A549 (cell line): ENCODE measurements around the gene GRM7. TPM values are rescaled to one million over a fixed set of nuclear protein-coding genes. Genes with fewer than 3 reads are reported as not detected.

Experiments used
- ATAC-seq, 2 experiments: fragments of 200-7000 bp in 1 of 2; fragments of >200 bp in 1 of 2; cut with Nextera tagmentation in 1 of 2; cut with Tn5 transposase in 1 of 2; 3 replicates each; pipeline versions ENCODE4 v1.8.0 to v1.9.1; 2018 to 2020; ENCODE audit warnings: mild to moderate bottlenecking in 1 of 2, moderate library complexity in 1 of 2
- CTCF ChIA-PET: fragments of 300-600 bp; sonication (Branson Sonifier 250); formaldehyde crosslinking; extraction: SDS; loops from one replicate; lab custom pipeline; 2021; ENCODE audit warnings: antibody characterized with exemption, inconsistent platforms; lab: Yijun Ruan, JAX
- POLR2A ChIA-PET: fragments of 350-600 bp; formaldehyde crosslinking; extraction: SDS; loops from one replicate; lab custom pipeline; 2021; ENCODE audit warnings: antibody characterized with exemption, inconsistent platforms; lab: Yijun Ruan, JAX
- DNase-seq, 2 experiments: peaks; one replicate each; pipeline versions ENCODE4 v3.0.0 to v3.0.0-alpha.2; 2011 to 2016; ENCODE audit warnings: low read depth in 1 of 2, low spot score in 1 of 2
- FAIRE-seq: peaks from 2 replicates; lab custom pipeline; 2011; peaks lifted over from hg19 to GRCh38; lab: Jason Lieb, UNC
- H3K27ac ChIP-seq, 2 experiments: fragments of >200 bp; sonication (Bioruptor Twin); formaldehyde crosslinking; 3 replicates each; pipeline ENCODE4 v1.5.1; 2016 to 2017
- H3K4me1 ChIP-seq: fragments of >200 bp; sonication (Bioruptor Twin); formaldehyde crosslinking; 3 replicates; pipeline ENCODE4 v1.6.1; 2016
- H3K4me2 ChIP-seq: fragments of >200 bp; sonication (Bioruptor Twin); formaldehyde crosslinking; 3 replicates; pipeline ENCODE4 v1.6.1; 2016
- H3K4me3 ChIP-seq: fragments of >200 bp; sonication (Bioruptor Twin); formaldehyde crosslinking; 3 replicates; pipeline ENCODE4 v1.5.1; 2016
- H3K9me3 ChIP-seq: fragments of >200 bp; sonication (Bioruptor Twin); formaldehyde crosslinking; 3 replicates; pipeline ENCODE4 v1.6.1; 2016
- ATOH8 ChIP-seq: fragments of 250-450 bp; sonication (Bioruptor Pico); IDR thresholded peaks from 2 replicates; pipeline ENCODE4 v1.5.0; 2020; ENCODE audit warnings: low read depth, mild to moderate bottlenecking, moderate library complexity
- BCL3 ChIP-seq: fragments of >200 bp; sonication (Bioruptor Twin); formaldehyde crosslinking; IDR thresholded peaks from 3 replicates; pipeline ENCODE4 v1.6.1; 2016
- BHLHE40 ChIP-seq: IDR thresholded peaks from 2 replicates; pipeline ENCODE4 v1.6.1; 2012; ENCODE audit warnings: low read depth, low read length, inconsistent platforms
- CBX2 ChIP-seq: fragments of 200-600 bp; sonication (generic); IDR thresholded peaks from 2 replicates; pipeline ENCODE4 v1.6.1; 2016; ENCODE audit warnings: low read depth, mild to moderate bottlenecking, borderline replicate concordance
- CBX8 ChIP-seq: fragments of 200-600 bp; sonication (generic); IDR thresholded peaks from 2 replicates; pipeline ENCODE4 v1.6.1; 2016
- CHD2 ChIP-seq: fragments of 150-350 bp; IDR thresholded peaks from 2 replicates; pipeline ENCODE4 v1.6.1; 2014; ENCODE audit warnings: low read length; ENCODE audit not compliant: partially characterized antibody
- CTCF ChIP-seq: fragments of >200 bp; sonication (Bioruptor Twin); formaldehyde crosslinking; IDR thresholded peaks from 3 replicates; pipeline ENCODE4 v1.5.1; 2016
- EHF ChIP-seq: fragments of 250-450 bp; sonication (Bioruptor Pico); IDR thresholded peaks from 2 replicates; pipeline ENCODE4 v1.5.0; 2020; ENCODE audit warnings: mild to moderate bottlenecking
- EHMT2 ChIP-seq: fragments of 200-600 bp; sonication (generic); IDR thresholded peaks from 2 replicates; pipeline ENCODE4 v1.6.1; 2016; ENCODE audit warnings: antibody characterized with exemption, low read depth, mild to moderate bottlenecking, moderate library complexity
- FOSB ChIP-seq: fragments of 250-450 bp; sonication (Bioruptor Pico); IDR thresholded peaks from 2 replicates; pipeline ENCODE4 v1.5.0; 2020; ENCODE audit warnings: mild to moderate bottlenecking, moderate library complexity
- FOSL2 ChIP-seq, 2 experiments: fragments of 450-650 bp in 1 of 2; fragments of >200 bp in 1 of 2; sonication (Bioruptor Twin) in 1 of 2; formaldehyde crosslinking; IDR thresholded peaks; 2 replicates each; pipeline versions ENCODE4 v1.5.0 to v1.6.1; 2016 to 2020; ENCODE audit warnings: mild to moderate bottlenecking in 1 of 2, moderate library complexity in 1 of 2
- GATA3 ChIP-seq: IDR thresholded peaks from 2 replicates; pipeline ENCODE4 v1.6.1; 2012; ENCODE audit warnings: borderline replicate concordance
- HMGXB4 ChIP-seq: fragments of 250-450 bp; sonication (Bioruptor Pico); IDR thresholded peaks from 2 replicates; pipeline ENCODE4 v1.5.0; 2021; ENCODE audit warnings: mild to moderate bottlenecking, moderate library complexity, borderline replicate concordance
- HOXB5 ChIP-seq: fragments of 250-450 bp; sonication (Bioruptor Pico); IDR thresholded peaks from 2 replicates; pipeline ENCODE4 v1.5.0; 2020; ENCODE audit warnings: mild to moderate bottlenecking, moderate library complexity
- KDM1A ChIP-seq: fragments of 200-600 bp; sonication (generic); IDR thresholded peaks from 2 replicates; pipeline ENCODE4 v1.6.1; 2016; ENCODE audit warnings: low read depth, mild to moderate bottlenecking
- KDM5A ChIP-seq: fragments of 200-600 bp; sonication (generic); IDR thresholded peaks from 2 replicates; pipeline ENCODE4 v1.6.1; 2016; ENCODE audit warnings: antibody characterized with exemption, mild to moderate bottlenecking
- MAX ChIP-seq: IDR thresholded peaks from 2 replicates; pipeline ENCODE4 v1.6.1; 2012
- NPAS2 ChIP-seq: fragments of 250-450 bp; sonication (Bioruptor Pico); IDR thresholded peaks from 2 replicates; pipeline ENCODE4 v1.8.0; 2022; ENCODE audit warnings: mild to moderate bottlenecking, moderate library complexity, borderline replicate concordance
- PHF8 ChIP-seq: fragments of 200-600 bp; sonication (generic); IDR thresholded peaks from 2 replicates; pipeline ENCODE4 v1.6.1; 2016; ENCODE audit warnings: low read depth, mild to moderate bottlenecking, antibody characterized with exemption, moderate library complexity, borderline replicate concordance
- RARB ChIP-seq: fragments of 250-450 bp; sonication (Bioruptor Pico); IDR thresholded peaks from 2 replicates; pipeline ENCODE4 v1.8.0; 2021; ENCODE audit warnings: mild to moderate bottlenecking, moderate library complexity
- SMC3 ChIP-seq: fragments of >200 bp; sonication (Bioruptor Twin); formaldehyde crosslinking; IDR thresholded peaks from 3 replicates; pipeline ENCODE4 v1.6.1; 2018; ENCODE audit warnings: inconsistent platforms
- ZFP36 ChIP-seq: fragments of 450-650 bp; IDR thresholded peaks from 2 replicates; pipeline ENCODE4 v1.6.1; 2014; ENCODE audit warnings: borderline replicate concordance; ENCODE audit not compliant: partially characterized antibody
- ZSCAN20 ChIP-seq: fragments of 250-450 bp; sonication (Bioruptor Pico); IDR thresholded peaks from 2 replicates; pipeline ENCODE4 v1.8.0; 2022; ENCODE audit warnings: mild to moderate bottlenecking, moderate library complexity
- WGBS: methylation state at CpG from one replicate; pipeline ENCODE4 v1.1.6; 2017; ENCODE audit errors: missing lambda C conversion rate; 5-methylcytosine and 5-hydroxymethylcytosine counted together
- polyA plus RNA-seq, 4 experiments: library from polyadenylated mRNA; depleted of rRNA in 3 of 4; stranded (reverse); fragments of >200 nt; fragmentation: RNase III in 1 of 4; extraction: RNeasy Plus Mini Kit Qiagen cat#74134 plus additional on column Dnase treatment in 1 of 4; gene quantifications; 2 replicates in 3 of 4; 3 replicates in 1 of 4; pipeline ENCODE4 v1.2.3, GENCODE V29; 2011 to 2017

Gene GRM7
- polyA plus RNA-seq, 2 of the 4 experiments (the other 2 are of a cell fraction) = not detected

- no peak for DNase-seq
- ChIA-PET POLR2A (no interaction called here), CTCF (no interaction called here)
- TF ChIP-seq ATOH8 (no peak), FOSL2 (IDR thresholded peaks at IDR 0.05) (no peak), FOSL2 (CRISPR knock-in tag; IDR thresholded peaks at IDR 0.05) (no peak), CTCF (no peak), CHD2 (no peak), CBX2 (no peak), FOSB (no peak)
- TF ChIP-seq, all 56 proteins: peak for 0
- ATAC-seq = no peak
- no peak for FAIRE-seq
- no peak overlapping the region for H3K27ac ChIP-seq
- WGBS = 68% methylated on average over 2 of the region's 2 CpGs
- H3K4me3 ChIP-seq = no peak overlapping the region
- H3K4me1 ChIP-seq = 0 out of 3 replicates have a peak, but pooled peaks cover 4% of the 10 kb centered on the region
- H3K9me3 ChIP-seq = no peaks in the 10 kb centered on the region
- H3K4me2 ChIP-seq = no peak overlapping the region
These were observed 609.0 kb downstream of the GRM7 start for GRCh38 chr3:7469866-7470265.

GRCh38 chr3:7484636-7485035 is 623.7 kb downstream of the GRM7 start:
- no peak for ATAC-seq

More at GRCh38 chr3:7484636-7485035, 623.7 kb downstream of the GRM7 start:
- no peak for FAIRE-seq
- no peak for TF ChIP-seq PHF8
- no peak for TF ChIP-seq HMGXB4
- TF ChIP-seq NPAS2 (CRISPR knock-in tag) = no peak
- no peak for TF ChIP-seq FOSL2 (IDR thresholded peaks at IDR 0.05)
- no peak for TF ChIP-seq FOSL2 (CRISPR knock-in tag; IDR thresholded peaks at IDR 0.05)
- TF ChIP-seq EHF (CRISPR knock-in tag) = no peak
- no peak for TF ChIP-seq KDM5A
- TF ChIP-seq SMC3 = no peak
- TF ChIP-seq GATA3 = no peak
- TF ChIP-seq CBX2 = no peak
- no peak for TF ChIP-seq MAX
- no peak for TF ChIP-seq HOXB5 (CRISPR knock-in tag)
- no peak for TF ChIP-seq BHLHE40
- TF ChIP-seq RARB (CRISPR knock-in tag) = no peak
- TF ChIP-seq BCL3 = no peak
- no peak for TF ChIP-seq CBX8
- TF ChIP-seq CTCF = no peak
- no peak for TF ChIP-seq ZFP36
- no peak for TF ChIP-seq EHMT2
- no peak for TF ChIP-seq KDM1A
- TF ChIP-seq ZSCAN20 = no peak
- no peak overlapping the region for H3K4me3 ChIP-seq
- H3K27ac ChIP-seq = no peak overlapping the region
- no peak overlapping the region for H3K4me2 ChIP-seq
- ChIA-PET CTCF (no interaction called here), POLR2A (no interaction called here)
- H3K4me1 ChIP-seq = no peaks in the 10 kb centered on the region
- no peak for DNase-seq
- no peaks in the 10 kb centered on the region for H3K9me3 ChIP-seq
- WGBS = 33% methylated on average over 1 of the region's 1 CpG
